GM12892 (cell line): ENCODE results near the gene OR2F2.

Experiments
- POLR2A ChIP-seq: IDR thresholded peaks from 2 replicates; pipeline ENCODE4 v1.6.1; 2011; ENCODE audit warnings: low read depth, low read length, control low read depth
- POLR2AphosphoS5 ChIP-seq: IDR thresholded peaks from 2 replicates; pipeline ENCODE4 v1.6.1; 2011; ENCODE audit warnings: low read depth, low read length, control low read depth
- TAF1 ChIP-seq: IDR thresholded peaks from 2 replicates; pipeline ENCODE4 v1.6.1; 2011; ENCODE audit warnings: low read depth, mild to moderate bottlenecking, control low read depth, low read length, borderline replicate concordance

GRCh38 chr7:143978585-143978984, 43.6 kb downstream of the OR2F2 start:
- TF ChIP-seq POLR2AphosphoS5 (no peak), POLR2A (no peak), TAF1 (no peak)
